Esophagus muscularis mucosa (tissue), 4 donors: ENCODE results near the gene P4HTM. TPM values are rescaled to one million over a fixed set of nuclear protein-coding genes. Genes with fewer than 3 reads are reported as not detected.

Source experiments
- DNase-seq: peaks from one replicate; pipeline ENCODE4 v3.0.0-alpha.2; 2017; ENCODE audit errors: extremely low spot score
- H3K27ac ChIP-seq, 4 donors: fragments of 200-600 bp; sonication (generic); replicated peaks in 1 of 4; 1 replicate in 3 of 4; 2 replicates in 1 of 4; pipeline ENCODE4 v1.5.1; 2016 to 2019; ENCODE audit warnings: mild to moderate bottlenecking in 1 of 4
- H3K27me3 ChIP-seq, 4 donors: fragments of 200-600 bp; sonication (generic); one replicate each; pipeline versions ENCODE4 v1.5.1 to v1.6.0; 2016 to 2019
- H3K36me3 ChIP-seq, 4 donors: fragments of 200-600 bp; sonication (generic); one replicate each; pipeline ENCODE4 v1.5.1; 2016 to 2019
- H3K4me1 ChIP-seq, 4 donors: fragments of 200-600 bp; sonication (generic); one replicate each; pipeline ENCODE4 v1.5.1; 2016 to 2019
- H3K4me3 ChIP-seq, 4 donors: fragments of 200-600 bp; sonication (generic); 1 replicate in 2 of 4; 2 replicates in 2 of 4; pipeline ENCODE4 v1.5.1; 2016 to 2019; ENCODE audit warnings: mild to moderate bottlenecking in 4 of 4, moderate library complexity in 1 of 4
- H3K9me3 ChIP-seq, 4 donors: fragments of 200-600 bp; sonication (generic); 1 replicate in 3 of 4; 2 replicates in 1 of 4; pipeline ENCODE4 v1.5.1; 2016 to 2019
- EP300 ChIP-seq: sonication (generic); formaldehyde crosslinking; IDR thresholded peaks from one replicate; pipeline ENCODE4 v1.6.1; 2017; ENCODE audit warnings: antibody characterized with exemption
- POLR2A ChIP-seq: fragments of 450-650 bp; IDR thresholded peaks from one replicate; pipeline ENCODE4 v1.6.1; 2017; ENCODE audit warnings: antibody characterized with exemption, moderate library complexity, mild to moderate bottlenecking, low read depth
- POLR2AphosphoS5 ChIP-seq, 2 donors: sonication (generic); formaldehyde crosslinking; IDR thresholded peaks; one replicate each; pipeline ENCODE4 v1.6.1; 2017; ENCODE audit warnings: antibody characterized with exemption in 2 of 2
- WGBS: methylation state at CpG from one replicate; pipeline ENCODE4 v1.1.5; 2018; 5-methylcytosine and 5-hydroxymethylcytosine counted together
- intact Hi-C: fragments of 100-400 bp; cut with DNase I; formaldehyde crosslinking; loops from one replicate; pipeline ENCODE4 v1.15.1; 2023
- total RNA-seq, 4 donors: library from RNA; depleted of rRNA; stranded (reverse); fragments of >200 nt; gene quantifications; one replicate each; pipeline versions ENCODE4 v1.1.0 to v1.2.1, GENCODE V29; 2016
- TF ChIP-seq, protein P1 (sequence below), 3 experiments: fragments of 200-600 bp in 2 of 3; fragments of 450-650 bp in 1 of 3; sonication (generic) in 2 of 3; IDR thresholded peaks; one replicate each; pipeline ENCODE4 v1.5.1; 2017 to 2019; ENCODE audit warnings: antibody characterized with exemption in 3 of 3, mild to moderate bottlenecking in 2 of 3, moderate library complexity in 1 of 3

P4HTM gene
- total RNA-seq, 4 donors from 2014 or later = 25.3 to 46.4 (median 35.2) TPM

DNA sequence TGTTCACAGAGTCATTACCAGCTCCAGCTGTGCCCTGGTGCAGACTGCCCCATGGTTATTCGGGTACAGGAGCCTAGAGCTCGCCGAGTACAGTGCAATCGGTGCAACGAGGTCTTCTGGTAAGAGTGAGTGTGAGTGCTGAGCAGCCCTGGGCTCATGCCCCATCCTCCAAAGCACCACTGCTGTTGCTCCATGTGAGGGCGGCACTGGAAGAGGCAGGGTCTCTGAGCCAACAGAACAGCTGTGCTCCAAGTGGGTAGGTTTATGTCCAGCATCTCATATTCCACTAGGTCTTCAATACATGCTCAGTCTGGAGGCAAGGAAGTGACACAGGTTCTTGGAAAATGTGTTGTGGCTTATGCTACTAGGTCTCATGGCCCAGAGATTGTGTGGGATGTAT, 19.5 kb upstream of the P4HTM start:
- peaks cover 88 to 100% (median 99%) of the 10 kb centered on the region in 4 donors for H3K36me3 ChIP-seq
- no peaks in the 10 kb centered on the region for H3K9me3 ChIP-seq
- DNase-seq = no peak
- H3K27me3 ChIP-seq = no peaks in the 10 kb centered on the region
- H3K27ac ChIP-seq = no peak overlapping the region
- TF ChIP-seq POLR2A (no peak), POLR2AphosphoS5 (IDR thresholded peaks at IDR 0.05) (no peak), EP300 (no peak)
- TF ChIP-seq, protein P1, sequence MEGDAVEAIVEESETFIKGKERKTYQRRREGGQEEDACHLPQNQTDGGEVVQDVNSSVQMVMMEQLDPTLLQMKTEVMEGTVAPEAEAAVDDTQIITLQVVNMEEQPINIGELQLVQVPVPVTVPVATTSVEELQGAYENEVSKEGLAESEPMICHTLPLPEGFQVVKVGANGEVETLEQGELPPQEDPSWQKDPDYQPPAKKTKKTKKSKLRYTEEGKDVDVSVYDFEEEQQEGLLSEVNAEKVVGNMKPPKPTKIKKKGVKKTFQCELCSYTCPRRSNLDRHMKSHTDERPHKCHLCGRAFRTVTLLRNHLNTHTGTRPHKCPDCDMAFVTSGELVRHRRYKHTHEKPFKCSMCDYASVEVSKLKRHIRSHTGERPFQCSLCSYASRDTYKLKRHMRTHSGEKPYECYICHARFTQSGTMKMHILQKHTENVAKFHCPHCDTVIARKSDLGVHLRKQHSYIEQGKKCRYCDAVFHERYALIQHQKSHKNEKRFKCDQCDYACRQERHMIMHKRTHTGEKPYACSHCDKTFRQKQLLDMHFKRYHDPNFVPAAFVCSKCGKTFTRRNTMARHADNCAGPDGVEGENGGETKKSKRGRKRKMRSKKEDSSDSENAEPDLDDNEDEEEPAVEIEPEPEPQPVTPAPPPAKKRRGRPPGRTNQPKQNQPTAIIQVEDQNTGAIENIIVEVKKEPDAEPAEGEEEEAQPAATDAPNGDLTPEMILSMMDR (IDR thresholded peaks at IDR 0.05) = no peak
- no peak overlapping the region for H3K4me3 ChIP-seq
- WGBS = 97% methylated on average over 6 of the region's 6 CpGs
- H3K4me1 ChIP-seq = no peaks in the 10 kb centered on the region
- intact Hi-C loops = no loop called here

DNA sequence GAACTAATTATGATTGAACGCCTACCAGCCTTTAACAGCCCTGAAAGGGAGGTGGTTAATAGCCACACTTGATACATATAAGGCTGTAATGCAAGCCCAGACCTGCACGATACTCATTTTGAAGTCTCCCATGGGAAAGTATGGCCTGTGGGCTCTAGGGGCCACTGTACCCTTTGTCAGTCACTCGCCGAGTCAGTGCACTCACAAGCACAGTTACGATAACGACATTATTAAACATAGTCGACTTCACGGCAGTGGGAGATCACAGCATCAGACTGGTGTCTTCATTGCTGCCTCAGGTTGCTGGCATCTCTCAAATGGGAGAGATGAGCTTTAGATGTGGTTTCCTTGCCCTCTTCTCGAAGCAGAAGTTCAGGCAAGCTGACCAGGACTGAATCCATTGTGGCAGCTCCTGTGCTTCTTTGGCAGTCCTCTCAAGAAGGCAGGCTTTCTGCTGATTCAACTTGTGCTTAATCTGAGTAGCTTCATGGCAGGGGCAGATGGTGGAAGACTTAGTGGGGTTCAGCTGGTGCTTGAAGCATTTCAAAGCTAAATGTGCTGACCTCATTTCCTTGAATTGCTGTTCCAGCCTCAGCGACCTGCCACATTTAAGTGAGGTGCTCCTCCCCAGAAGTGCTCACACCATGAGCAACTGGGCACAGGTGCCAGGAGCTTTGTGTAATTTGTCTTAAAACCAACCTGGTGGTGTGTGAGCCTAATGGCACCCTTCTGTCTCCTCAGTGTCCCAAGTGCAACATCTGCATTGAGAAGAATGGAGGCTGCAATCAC, 15.8 kb upstream of the P4HTM start:
- H3K36me3 ChIP-seq = peaks cover 92 to 100% (median 99%) of the 10 kb centered on the region in 4 donors

DNA sequence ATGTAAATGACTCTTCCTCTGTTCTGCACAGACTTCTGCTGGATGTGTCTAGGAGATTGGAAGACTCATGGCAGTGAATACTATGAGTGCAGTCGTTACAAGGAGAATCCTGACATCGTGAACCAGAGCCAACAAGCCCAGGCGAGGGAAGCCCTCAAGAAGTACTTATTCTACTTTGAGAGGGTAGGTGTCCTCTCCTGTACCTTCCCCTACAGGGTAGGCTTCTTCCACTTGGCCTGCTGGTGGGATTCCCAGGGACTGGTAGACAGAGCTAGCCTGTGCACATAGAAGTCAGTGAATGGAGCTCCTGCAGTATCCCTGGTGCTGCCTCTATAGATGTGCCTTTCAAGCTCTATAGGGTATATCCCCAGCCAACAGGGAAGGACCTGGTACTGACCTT, 10.6 kb upstream of the P4HTM start:
- DNase-seq = no peak
- peaks cover 89 to 99% (median 97%) of the 10 kb centered on the region in 4 donors for H3K36me3 ChIP-seq
- WGBS = 100% methylated on average over 3 of the region's 3 CpGs

More for the DNA sequence above, 15.8 kb upstream of the P4HTM start:
- Histone ChIP-seq H3K27me3 (no peaks in the 10 kb centered on the region), H3K9me3 (no peaks in the 10 kb centered on the region), H3K27ac (no peak overlapping the region), H3K4me3 (no peak overlapping the region), H3K4me1 (no peaks in the 10 kb centered on the region)
- intact Hi-C loops = no loop called here
- TF ChIP-seq, protein P1 (IDR thresholded peaks at IDR 0.05) = no peak
- no peak for TF ChIP-seq POLR2A
- no peak for TF ChIP-seq EP300
- TF ChIP-seq POLR2AphosphoS5 (IDR thresholded peaks at IDR 0.05) = no peak
- no peak for DNase-seq
- 90% methylated on average over 10 of the region's 10 CpGs for WGBS

DNA sequence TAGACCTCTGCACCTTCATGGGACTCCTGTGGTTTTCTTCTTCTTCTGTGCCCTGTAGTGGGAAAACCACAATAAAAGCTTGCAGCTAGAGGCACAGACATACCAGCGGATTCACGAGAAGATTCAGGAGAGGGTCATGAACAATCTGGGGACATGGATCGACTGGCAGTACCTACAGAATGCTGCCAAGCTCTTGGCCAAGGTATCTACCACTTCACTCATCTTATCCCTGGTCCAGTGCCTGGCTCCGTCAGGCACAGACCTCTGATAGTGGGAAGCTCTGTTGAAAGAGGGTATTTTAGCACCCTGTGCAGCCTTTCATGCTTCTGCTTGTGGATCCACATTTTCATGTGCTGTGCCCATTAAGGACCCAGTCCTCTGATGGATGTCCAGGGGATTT, 9.7 kb upstream of the P4HTM start:
- TF ChIP-seq, protein P1 (IDR thresholded peaks at IDR 0.05) = no peak
- TF ChIP-seq POLR2AphosphoS5 (IDR thresholded peaks at IDR 0.05) (no peak), POLR2A (no peak), EP300 (no peak)
- Histone ChIP-seq H3K27ac (no peak overlapping the region), H3K9me3 (no peaks in the 10 kb centered on the region), H3K36me3 (peaks cover 81 to 99% (median 97%) of the 10 kb centered on the region in 4 donors), H3K4me3 (no peak overlapping the region), H3K4me1 (peaks cover 0 to 2% (median 0%) of the 10 kb centered on the region in 4 donors), H3K27me3 (no peaks in the 10 kb centered on the region)
- DNase-seq = no peak
- intact Hi-C loops = no loop called here
- WGBS = 98% methylated on average over 4 of the region's 4 CpGs

More for the DNA sequence above, 10.6 kb upstream of the P4HTM start:
- Histone ChIP-seq H3K4me1 (peaks cover 0 to 2% (median 0%) of the 10 kb centered on the region in 4 donors), H3K27ac (no peak overlapping the region), H3K9me3 (no peaks in the 10 kb centered on the region), H3K27me3 (no peaks in the 10 kb centered on the region), H3K4me3 (no peak overlapping the region)
- no peak for TF ChIP-seq POLR2A
- TF ChIP-seq, protein P1 (IDR thresholded peaks at IDR 0.05) = no peak
- TF ChIP-seq EP300 = no peak
- TF ChIP-seq POLR2AphosphoS5 (IDR thresholded peaks at IDR 0.05) = no peak
- intact Hi-C loops = no loop called here
